K562 (cell line): ENCODE measurements around the gene SPRING1. TPM values are rescaled to one million over a fixed set of nuclear protein-coding genes. Genes with fewer than 3 reads are reported as not detected.

Experiments used
- ARID1B ChIP-seq: fragments of 450-650 bp; IDR thresholded peaks from 2 replicates; pipeline ENCODE4 v1.6.1; 2016; ENCODE audit warnings: antibody characterized with exemption, mild to moderate bottlenecking, inconsistent platforms
- ARID3A ChIP-seq: IDR thresholded peaks from 2 replicates; pipeline ENCODE4 v1.6.1; 2012; ENCODE audit warnings: low read depth, low read length, improper control_type of control experiment, borderline replicate concordance
- ATF3 ChIP-seq, 2 experiments: fragments of 450-650 bp in 1 of 2; sonication (generic) in 1 of 2; formaldehyde crosslinking in 1 of 2; IDR thresholded peaks in 1 of 2; conservative IDR thresholded peaks in 1 of 2; 2 replicates each; pipeline versions ENCODE4 v1.6.1 to v1.8.1; 2016 to 2023; ENCODE audit warnings: mild to moderate bottlenecking in 2 of 2, moderate library complexity in 2 of 2, inconsistent platforms in 1 of 2, missing genetic modification reagents in 1 of 2
- CHD4 ChIP-seq: fragments of 200-600 bp; sonication (generic); IDR thresholded peaks from 3 replicates; pipeline ENCODE4 v1.6.1; 2012; ENCODE audit warnings: low read depth, mild to moderate bottlenecking, mixed read lengths, low read length, inconsistent platforms; ENCODE audit not compliant: insufficient read depth, insufficient replicate concordance, poor library complexity, severe bottlenecking
- CREM ChIP-seq: IDR thresholded peaks from 2 replicates; pipeline ENCODE4 v1.6.1; 2014; ENCODE audit warnings: antibody characterized with exemption, low read depth
- E2F4 ChIP-seq: sonication (generic); formaldehyde crosslinking; IDR thresholded peaks from 2 replicates; pipeline ENCODE4 v1.8.0; 2022; ENCODE audit warnings: mild to moderate bottlenecking, low read depth, missing genetic modification reagents
- EGR1 ChIP-seq: fragments of 450-650 bp; conservative IDR thresholded peaks from 2 replicates; pipeline ENCODE4 v1.6.1; 2017; ENCODE audit warnings: mild to moderate bottlenecking
- ESRRA ChIP-seq: fragments of 450-650 bp; IDR thresholded peaks from 2 replicates; pipeline ENCODE4 v1.6.1; 2014; ENCODE audit warnings: low read depth, mild to moderate bottlenecking, moderate library complexity, borderline replicate concordance
- GATA2 ChIP-seq: sonication (generic); formaldehyde crosslinking; IDR thresholded peaks from 2 replicates; pipeline ENCODE4 v1.4.0; 2020; ENCODE audit warnings: mild to moderate bottlenecking, missing genetic modification reagents
- HDGF ChIP-seq: fragments of 450-650 bp; IDR thresholded peaks from 2 replicates; pipeline ENCODE4 v1.6.1; 2016
- JUND ChIP-seq, 2 experiments: IDR thresholded peaks; 2 replicates in 1 of 2; 3 replicates in 1 of 2; pipeline ENCODE4 v1.6.1; 2011; ENCODE audit warnings: borderline replicate concordance in 2 of 2, low read depth in 2 of 2, low read length in 2 of 2, improper control_type of control experiment in 1 of 2, missing biosample characterization in 1 of 2, missing genetic modification characterization in 1 of 2, missing genetic modification reagents in 1 of 2
- LEF1 ChIP-seq: fragments of 450-650 bp; IDR thresholded peaks from 2 replicates; pipeline ENCODE4 v1.6.1; 2016; ENCODE audit warnings: mild to moderate bottlenecking
- PTTG1 ChIP-seq: fragments of 450-650 bp; IDR thresholded peaks from 2 replicates; pipeline ENCODE4 v1.6.1; 2016; ENCODE audit warnings: low read depth, mild to moderate bottlenecking, missing genetic modification characterization, missing compliant biosample characterization
- RBM22 ChIP-seq: fragments of 200-400 bp; formaldehyde crosslinking; IDR thresholded peaks from 2 replicates; pipeline ENCODE4 v1.6.1; 2018; ENCODE audit warnings: low read length, low read depth; ENCODE audit not compliant: poor library complexity, severe bottlenecking
- SRSF1 ChIP-seq: fragments of 200-400 bp; formaldehyde crosslinking; IDR thresholded peaks from 2 replicates; pipeline ENCODE4 v1.6.1; 2017; ENCODE audit warnings: mild to moderate bottlenecking, low read depth, low read length, moderate library complexity
- TAL1 ChIP-seq: fragments of 450-650 bp; IDR thresholded peaks from 2 replicates; pipeline ENCODE4 v1.6.1; 2016; ENCODE audit warnings: mild to moderate bottlenecking
- ZFP1 ChIP-seq: fragments of 450-650 bp; formaldehyde crosslinking; IDR thresholded peaks from 2 replicates; pipeline ENCODE4 v1.4.0; 2020; ENCODE audit warnings: mild to moderate bottlenecking, mixed read lengths
- ZNF217 ChIP-seq: sonication (generic); formaldehyde crosslinking; IDR thresholded peaks from 2 replicates; pipeline ENCODE4 v1.8.0; 2022; ENCODE audit warnings: mild to moderate bottlenecking, missing genetic modification reagents
- ZNF324 ChIP-seq: fragments of 250-450 bp; sonication (Bioruptor Pico); IDR thresholded peaks from 2 replicates; pipeline ENCODE4 v1.4.0; 2020; ENCODE audit warnings: mild to moderate bottlenecking
- ZNF436 ChIP-seq: fragments of 250-450, 450-650 bp; sonication (Bioruptor Pico); formaldehyde crosslinking; IDR thresholded peaks from 2 replicates; pipeline ENCODE4 v1.7.0; 2020; ENCODE audit warnings: mild to moderate bottlenecking
- ZNF444 ChIP-seq: fragments of 250-450 bp; sonication (Bioruptor Pico); IDR thresholded peaks from 2 replicates; pipeline ENCODE4 v1.4.0; 2020; ENCODE audit warnings: mild to moderate bottlenecking, moderate library complexity
- ZNF780A ChIP-seq: fragments of 250-450 bp; sonication (Bioruptor Pico); IDR thresholded peaks from 2 replicates; pipeline ENCODE4 v1.5.0; 2021; ENCODE audit warnings: mild to moderate bottlenecking
- polyA plus RNA-seq, 8 experiments: library from polyadenylated mRNA; depleted of rRNA in 4 of 8; stranded (reverse) in 5 of 8; unstranded in 3 of 8; fragments of >200 nt; fragmentation: Nextera tagmentation in 2 of 8; fragmentation: Illumina TruSeq in 1 of 8; extraction: Ambion mirVana in 2 of 8; extraction: Trizol in 1 of 8; gene quantifications; 2 replicates each; pipeline versions ENCODE4 v1.2.1 to v1.2.3, GENCODE V29; 2011 to 2014; ENCODE audit warnings: inconsistent platforms in 1 of 8, missing spikeins in 1 of 8
- total RNA-seq, 7 experiments: library from RNA; depleted of rRNA in 6 of 7; stranded (reverse); fragments of >200 nt in 6 of 7; fragmentation: Illumina TruSeq in 2 of 7; extraction: Trizol in 2 of 7; gene quantifications; 2 replicates each; pipeline versions ENCODE4 v1.2.1 to v1.2.3, GENCODE V29; 2011 to 2021; ENCODE audit warnings: low replicate concordance in 1 of 7
- TF ChIP-seq, protein P1 (sequence below): fragments of 250-450 bp; sonication (Bioruptor Pico); IDR thresholded peaks from 2 replicates; pipeline ENCODE4 v1.8.0; 2022; ENCODE audit warnings: inconsistent platforms, mild to moderate bottlenecking, moderate library complexity, borderline replicate concordance

The SPRING1 gene
- total and polyA plus RNA-seq, 9 of the 15 experiments (the other 6 are each of a cell fraction or from before 2014, with no cell fraction given), result 1.1 to 20.0 (median 8.0) TPM

- TF ChIP-seq ARID3A (no peak), ZNF324 (CRISPR knock-in tag) (no peak), E2F4 (CRISPR knock-in tag) (no peak), RBM22 (no peak), SRSF1 (no peak), ZNF436 (CRISPR knock-in tag) (no peak), EGR1 (no peak), PTTG1 (tag) (no peak), CHD4 (no peak), ESRRA (peak; percentile 93), ZFP1 (no peak), ZNF780A (CRISPR knock-in tag) (no peak), HDGF (no peak), ARID1B (peak; percentile 56; the same call in 1 of the 2 replicates), ZNF217 (CRISPR knock-in tag) (no peak), CREM (peak; percentile 61; the same call in 1 of the 2 replicates), ATF3 (IDR thresholded peaks at IDR 0.05) (peak; percentile 50; the same call in 1 of the 2 replicates), ATF3 (CRISPR knock-in tag; conservative IDR thresholded peaks at IDR 0.05) (no peak), JUND (IDR thresholded peaks at IDR 0.05; ENCODE audit: borderline replicate concordance, low read depth, low read length) (no peak), JUND (tag; IDR thresholded peaks at IDR 0.05; ENCODE audit: borderline replicate concordance, low read depth, low read length) (peak; percentile 48; the same call in 1 of the 3 replicates), TAL1 (no peak), GATA2 (no peak), ZNF444 (no peak), LEF1 (no peak)
- TF ChIP-seq, protein P1, sequence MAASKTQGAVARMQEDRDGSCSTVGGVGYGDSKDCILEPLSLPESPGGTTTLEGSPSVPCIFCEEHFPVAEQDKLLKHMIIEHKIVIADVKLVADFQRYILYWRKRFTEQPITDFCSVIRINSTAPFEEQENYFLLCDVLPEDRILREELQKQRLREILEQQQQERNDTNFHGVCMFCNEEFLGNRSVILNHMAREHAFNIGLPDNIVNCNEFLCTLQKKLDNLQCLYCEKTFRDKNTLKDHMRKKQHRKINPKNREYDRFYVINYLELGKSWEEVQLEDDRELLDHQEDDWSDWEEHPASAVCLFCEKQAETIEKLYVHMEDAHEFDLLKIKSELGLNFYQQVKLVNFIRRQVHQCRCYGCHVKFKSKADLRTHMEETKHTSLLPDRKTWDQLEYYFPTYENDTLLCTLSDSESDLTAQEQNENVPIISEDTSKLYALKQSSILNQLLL, result no peak
These were observed 22.1 kb upstream of the SPRING1 start (continued) for GRCh38 chr12:116759783-116760621.
